Activated naive CD8-positive, alpha-beta T cell treated with anti-CD3 and anti-CD28 coated beads for 36 hours (primary cell): ENCODE results near the gene IRS1. TPM values are rescaled to one million over a fixed set of nuclear protein-coding genes. Genes with fewer than 3 reads are reported as not detected.

Source experiments
- DNase-seq: peaks from one replicate; pipeline ENCODE4 v3.0.0; 2021
- H3K27ac Mint-ChIP-seq: one replicate; pipeline ENCODE4 v1.8.0; 2022; ENCODE audit warnings: mild to moderate bottlenecking, moderate library complexity, mixed read lengths
- H3K27me3 Mint-ChIP-seq: one replicate; pipeline ENCODE4 v1.8.0; 2022; ENCODE audit warnings: mild to moderate bottlenecking, mixed read lengths
- H3K36me3 Mint-ChIP-seq: one replicate; pipeline ENCODE4 v1.8.0; 2021; ENCODE audit warnings: mild to moderate bottlenecking, mixed read lengths
- H3K4me1 Mint-ChIP-seq: one replicate; pipeline ENCODE4 v1.8.0; 2021; ENCODE audit warnings: mixed read lengths
- H3K4me3 Mint-ChIP-seq: one replicate; pipeline ENCODE4 v1.8.0; 2022; ENCODE audit warnings: mild to moderate bottlenecking, moderate library complexity, mixed read lengths
- H3K9me3 Mint-ChIP-seq: one replicate; pipeline ENCODE4 v1.8.0; 2022; ENCODE audit warnings: mixed read lengths
- total RNA-seq, 2 experiments: library from RNA; stranded (reverse); gene quantifications; one replicate each; pipeline ENCODE4 v1.2.3, GENCODE V29; 2021

The IRS1 gene
- total RNA-seq, 2 experiments from 2014 or later, result 4.4 to 5.1 TPM

GRCh38 chr2:226760412-226761194 lies 39.0 kb downstream of the IRS1 start:
- peaks cover 7% of the 10 kb centered on the region for H3K36me3 Mint-ChIP-seq
- peaks cover 2% of the 10 kb centered on the region for H3K9me3 Mint-ChIP-seq
- H3K27ac Mint-ChIP-seq, result no peak overlapping the region
- DNase-seq, result no peak
- H3K4me3 Mint-ChIP-seq, result no peak overlapping the region
- peaks cover 11% of the 10 kb centered on the region for H3K4me1 Mint-ChIP-seq
- H3K27me3 Mint-ChIP-seq, result no peaks in the 10 kb centered on the region

- Mint-ChIP-seq H3K9me3 (peaks cover 2% of the 10 kb centered on the region), H3K36me3 (peaks cover 7% of the 10 kb centered on the region), H3K27me3 (no peaks in the 10 kb centered on the region), H3K4me1 (peaks cover 12% of the 10 kb centered on the region), H3K27ac (no peak overlapping the region), H3K4me3 (no peak overlapping the region)
- DNase-seq, result no peak
These were observed 39.9 kb downstream of the IRS1 start for GRCh38 chr2:226759768-226760167.

DNA sequence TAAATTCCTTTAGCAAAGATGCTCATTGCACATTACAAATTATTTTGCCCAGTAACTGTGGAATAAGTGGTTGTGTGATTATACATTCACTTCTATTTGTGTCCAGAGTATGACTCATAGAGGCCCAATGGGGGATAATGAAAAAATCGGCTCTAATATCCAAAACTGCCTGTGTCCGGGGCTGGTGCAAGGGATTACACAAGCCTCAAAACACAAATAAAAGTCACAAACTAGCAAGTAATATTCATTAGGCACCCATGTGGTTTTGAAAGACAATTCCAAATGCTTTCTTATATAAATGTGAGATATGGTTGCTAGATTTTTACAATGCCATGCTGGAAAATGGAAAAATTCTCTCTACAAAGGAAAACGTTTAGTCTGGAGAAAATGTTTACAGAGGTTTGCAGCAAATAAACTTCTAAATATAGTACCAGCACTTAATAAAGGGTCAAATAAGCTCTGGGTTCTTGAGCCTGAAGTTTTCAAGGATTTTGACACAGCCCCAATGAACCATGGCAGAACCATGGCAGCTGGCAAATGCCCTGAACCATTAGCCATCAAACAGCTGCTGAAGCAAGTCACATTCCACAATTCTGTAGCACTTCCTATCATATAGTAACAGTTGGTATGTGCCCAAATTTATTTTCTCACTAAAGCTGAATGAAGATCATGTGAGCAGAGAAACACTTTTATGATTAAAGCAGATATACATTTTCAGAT lies 40.5 kb downstream of the IRS1 start:
- DNase-seq, result no peak
- Mint-ChIP-seq H3K4me3 (no peak overlapping the region), H3K27me3 (no peaks in the 10 kb centered on the region), H3K4me1 (peaks cover 12% of the 10 kb centered on the region), H3K27ac (no peak overlapping the region), H3K36me3 (peaks cover 3% of the 10 kb centered on the region), H3K9me3 (peaks cover 2% of the 10 kb centered on the region)

- DNase-seq, result no peak
- Mint-ChIP-seq H3K4me3 (no peak overlapping the region), H3K27me3 (no peaks in the 10 kb centered on the region), H3K4me1 (peaks cover 12% of the 10 kb centered on the region), H3K27ac (no peak overlapping the region), H3K36me3 (no peaks in the 10 kb centered on the region), H3K9me3 (no peaks in the 10 kb centered on the region)
These were observed 43.5 kb downstream of the IRS1 start for GRCh38 chr2:226756131-226756530.

DNA sequence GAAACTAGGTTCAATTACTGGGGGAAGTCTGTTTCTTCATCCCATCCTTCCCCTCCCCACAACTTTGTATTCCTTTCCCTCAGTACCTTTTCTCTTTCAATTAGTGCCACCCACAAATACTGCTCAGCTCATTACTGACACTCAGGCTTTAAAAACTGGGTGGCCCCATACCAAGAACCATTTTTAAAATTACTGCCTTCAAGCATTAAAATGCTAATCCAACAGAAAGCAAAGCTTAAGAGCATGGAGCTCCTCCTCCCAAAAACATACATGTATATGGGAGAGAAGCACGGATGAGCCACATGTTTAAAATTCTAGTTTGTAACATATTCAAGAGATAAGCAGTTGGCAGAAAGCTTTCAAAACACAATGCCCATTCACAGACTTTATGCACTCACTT lies 44.0 kb downstream of the IRS1 start:
- Mint-ChIP-seq H3K4me3 (no peak overlapping the region), H3K4me1 (peaks cover 12% of the 10 kb centered on the region), H3K27me3 (no peaks in the 10 kb centered on the region), H3K27ac (no peak overlapping the region), H3K9me3 (no peaks in the 10 kb centered on the region), H3K36me3 (no peaks in the 10 kb centered on the region)
- DNase-seq, result no peak

DNA sequence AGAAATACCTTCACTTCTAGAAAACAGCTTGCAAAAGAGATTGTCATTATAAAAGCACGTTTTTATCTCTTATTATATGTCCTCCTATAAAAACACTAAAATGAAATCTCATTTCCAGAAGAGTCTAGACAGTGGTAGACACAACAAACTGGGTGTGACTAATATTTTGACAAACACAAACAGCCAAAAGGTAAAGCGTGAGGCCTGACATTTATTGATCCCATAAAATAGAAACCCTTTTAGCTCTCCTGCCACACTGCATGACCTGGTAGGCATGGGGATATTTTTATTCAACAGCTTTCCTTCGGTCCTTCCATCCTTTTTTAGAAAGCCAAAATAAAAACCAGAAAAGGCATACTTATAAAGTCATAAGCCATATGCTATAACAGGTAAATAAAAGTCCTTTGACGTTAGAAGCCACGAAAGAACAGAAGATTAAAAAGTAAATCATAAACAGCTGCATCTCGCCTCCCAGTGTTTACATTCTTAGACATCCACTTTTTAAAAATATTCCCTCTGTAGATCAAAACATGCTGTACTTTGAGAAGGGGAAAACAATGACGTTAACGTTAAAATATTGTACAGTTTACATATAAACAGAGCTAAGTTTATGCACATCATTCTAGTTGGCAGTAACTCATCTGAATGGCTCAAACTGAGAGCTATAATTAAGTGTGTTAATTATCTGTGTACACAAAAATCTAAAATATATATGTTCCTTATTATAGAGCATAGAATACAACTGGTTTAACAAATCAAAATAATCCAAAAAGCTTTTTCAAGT lies 44.6 kb downstream of the IRS1 start:
- Mint-ChIP-seq H3K9me3 (no peaks in the 10 kb centered on the region), H3K4me1 (peaks cover 12% of the 10 kb centered on the region), H3K27ac (no peak overlapping the region), H3K36me3 (no peaks in the 10 kb centered on the region), H3K4me3 (no peak overlapping the region), H3K27me3 (no peaks in the 10 kb centered on the region)
- DNase-seq, result no peak

DNA sequence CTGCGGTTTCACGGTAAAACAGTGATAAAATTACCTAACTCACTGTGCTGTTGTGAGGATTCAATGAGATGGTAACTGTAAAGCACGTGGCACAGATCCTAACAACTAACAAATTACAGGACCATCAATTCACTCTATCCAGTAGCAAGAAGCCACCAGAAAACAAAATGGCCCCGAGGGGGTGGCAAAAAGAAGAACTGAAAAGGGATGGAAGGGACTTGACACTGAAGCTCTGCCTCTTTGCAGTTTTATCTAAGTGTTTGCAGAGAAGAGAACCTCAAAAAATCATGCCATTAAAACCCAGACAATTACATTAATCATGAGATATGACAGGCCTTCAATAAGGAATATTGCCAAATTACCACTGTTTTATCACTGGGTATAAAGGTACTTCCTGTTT lies 46.7 kb downstream of the IRS1 start:
- Mint-ChIP-seq H3K27ac (no peak overlapping the region), H3K27me3 (no peaks in the 10 kb centered on the region), H3K9me3 (no peaks in the 10 kb centered on the region), H3K36me3 (peaks cover 5% of the 10 kb centered on the region), H3K4me3 (no peak overlapping the region), H3K4me1 (peaks cover 10% of the 10 kb centered on the region)
- DNase-seq, result no peak

- Mint-ChIP-seq H3K4me1 (peaks cover 4% of the 10 kb centered on the region), H3K9me3 (no peaks in the 10 kb centered on the region), H3K27me3 (no peaks in the 10 kb centered on the region), H3K27ac (no peak overlapping the region), H3K4me3 (no peak overlapping the region), H3K36me3 (peaks cover 7% of the 10 kb centered on the region)
- DNase-seq, result no peak
These were observed 52.3 kb downstream of the IRS1 start for GRCh38 chr2:226747288-226747687.

- Mint-ChIP-seq H3K27me3 (no peaks in the 10 kb centered on the region), H3K4me1 (peaks cover 4% of the 10 kb centered on the region), H3K9me3 (no peaks in the 10 kb centered on the region), H3K36me3 (peaks cover 7% of the 10 kb centered on the region), H3K27ac (no peak overlapping the region), H3K4me3 (no peak overlapping the region)
- no peak for DNase-seq
These were observed 53.3 kb downstream of the IRS1 start for GRCh38 chr2:226746196-226746800.

DNA sequence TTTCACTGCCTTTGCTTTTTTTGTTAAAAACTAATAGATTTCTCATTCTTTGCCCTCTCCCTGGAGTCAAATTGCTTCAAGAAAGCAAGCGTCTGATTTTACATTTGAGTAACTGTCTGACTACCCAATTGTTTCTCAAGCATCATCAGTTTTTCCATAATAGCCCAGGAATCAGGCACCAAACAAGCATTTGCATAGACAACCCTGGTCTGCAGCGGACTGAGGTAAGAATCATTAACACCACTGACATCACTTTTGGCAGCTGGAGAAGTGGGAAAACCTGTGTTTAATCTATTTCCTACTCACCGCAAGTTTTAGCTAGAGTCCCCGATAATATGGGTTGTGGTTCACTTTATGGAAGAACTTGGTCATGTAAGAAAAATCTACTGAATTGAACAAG lies 55.7 kb downstream of the IRS1 start:
- DNase-seq, result no peak
- Mint-ChIP-seq H3K9me3 (no peaks in the 10 kb centered on the region), H3K4me3 (no peak overlapping the region), H3K36me3 (peaks cover 5% of the 10 kb centered on the region), H3K27ac (no peak overlapping the region), H3K4me1 (peaks cover 6% of the 10 kb centered on the region), H3K27me3 (no peaks in the 10 kb centered on the region)

DNA sequence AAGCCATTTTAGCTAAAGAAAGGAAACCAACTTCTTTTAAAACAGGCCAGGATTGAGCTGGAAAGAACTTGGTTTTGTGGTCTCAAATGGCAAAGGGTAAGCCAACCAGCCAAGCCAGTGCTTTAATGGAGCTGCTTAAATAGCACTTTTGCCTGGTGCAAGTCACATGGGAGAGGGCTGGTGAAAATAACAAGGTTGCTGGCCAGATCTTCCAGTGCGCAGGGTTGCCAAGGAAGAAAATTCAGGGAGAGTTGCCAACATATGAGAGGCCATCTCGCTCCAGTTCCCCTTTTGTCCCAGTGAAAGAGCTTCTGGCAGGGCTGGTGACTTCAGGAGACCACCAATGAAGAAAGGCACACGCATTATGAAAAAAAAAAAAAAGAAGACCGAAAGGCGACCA lies 57.3 kb downstream of the IRS1 start:
- Mint-ChIP-seq H3K4me3 (no peak overlapping the region), H3K36me3 (no peaks in the 10 kb centered on the region)

DNA sequence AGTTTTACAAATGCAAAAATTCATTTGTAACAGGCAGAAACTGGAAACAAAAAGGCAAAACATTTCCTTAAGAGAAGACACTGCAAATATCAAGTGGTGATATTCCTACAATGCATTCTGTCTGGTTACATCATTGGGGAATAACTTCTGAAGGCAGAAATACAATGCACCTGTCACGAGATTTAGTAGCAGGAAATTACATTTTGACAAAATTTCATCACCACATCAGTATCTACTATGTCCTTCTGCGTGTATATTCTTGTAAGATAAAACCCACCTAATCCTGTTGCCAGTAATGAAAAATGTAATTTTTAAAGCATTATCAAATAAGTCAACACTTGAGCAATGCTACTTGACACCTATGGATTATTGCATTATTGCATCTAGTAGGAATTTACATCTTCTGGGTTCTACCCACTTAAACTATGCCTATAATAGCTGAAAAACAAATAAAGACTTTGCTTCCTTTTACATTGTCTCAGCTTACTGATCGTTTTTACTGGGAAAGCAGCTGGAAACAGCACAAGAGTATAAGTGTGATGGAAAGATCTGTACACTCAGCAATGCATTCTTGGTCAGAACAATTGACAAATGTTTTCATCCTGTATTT lies 59.5 kb downstream of the IRS1 start:
- H3K4me1 Mint-ChIP-seq, result peaks cover 2% of the 10 kb centered on the region
- H3K9me3 Mint-ChIP-seq, result no peaks in the 10 kb centered on the region
- H3K27me3 Mint-ChIP-seq, result no peaks in the 10 kb centered on the region
- H3K4me3 Mint-ChIP-seq, result no peak overlapping the region
- H3K36me3 Mint-ChIP-seq, result no peaks in the 10 kb centered on the region
- H3K27ac Mint-ChIP-seq, result no peak overlapping the region
- DNase-seq, result no peak

More for the DNA sequence above, 57.3 kb downstream of the IRS1 start:
- Mint-ChIP-seq H3K27ac (no peak overlapping the region), H3K27me3 (no peaks in the 10 kb centered on the region), H3K9me3 (no peaks in the 10 kb centered on the region), H3K4me1 (peaks cover 4% of the 10 kb centered on the region)
- DNase-seq, result no peak

GRCh38 chr2:226739545-226740030 lies 60.0 kb downstream of the IRS1 start:
- H3K27ac Mint-ChIP-seq, result no peak overlapping the region
- DNase-seq, result no peak
- no peaks in the 10 kb centered on the region for H3K9me3 Mint-ChIP-seq
- H3K4me3 Mint-ChIP-seq, result no peak overlapping the region
- no peaks in the 10 kb centered on the region for H3K36me3 Mint-ChIP-seq
- peaks cover 5% of the 10 kb centered on the region for H3K4me1 Mint-ChIP-seq
- no peaks in the 10 kb centered on the region for H3K27me3 Mint-ChIP-seq

GRCh38 chr2:226738821-226739544 lies 60.6 kb downstream of the IRS1 start:
- Mint-ChIP-seq H3K9me3 (no peaks in the 10 kb centered on the region), H3K27ac (no peak overlapping the region), H3K36me3 (no peaks in the 10 kb centered on the region), H3K4me3 (no peak overlapping the region), H3K27me3 (no peaks in the 10 kb centered on the region), H3K4me1 (peaks cover 5% of the 10 kb centered on the region)
- no peak for DNase-seq
